ENCODE results near the gene ACAD11.

ACAD11 gene

GRCh38 chr3:132517311-132517710 lies 142.3 kb downstream of the ACAD11 start:
- TF ChIP-seq SUZ12 (IDR thresholded peaks at IDR 0.05; ENCODE audit: extremely low read depth, insufficient read depth, insufficient read length), result no peak
- TF ChIP-seq YY1 (IDR thresholded peaks at IDR 0.05; ENCODE audit: insufficient read depth, insufficient read length), result no peak
- no peak for TF ChIP-seq ZNF274 (IDR thresholded peaks at IDR 0.05; ENCODE audit: low read depth, low read length)
- H3K9ac ChIP-seq (ENCODE audit: insufficient read length, low read depth), result no peak overlapping the region
- no peaks in the 10 kb centered on the region for H3K4me1 ChIP-seq (ENCODE audit: insufficient read depth, insufficient read length)
- H3K36me3 ChIP-seq (ENCODE audit: insufficient read depth, insufficient read length, low read length), result peaks cover 84% of the 10 kb centered on the region
- H3K27me3 ChIP-seq (ENCODE audit: insufficient read depth, insufficient read length), result no peaks in the 10 kb centered on the region
- H3K4me3 ChIP-seq (ENCODE audit: insufficient read length, low read depth), result no peak overlapping the region
- DNase-seq (ENCODE audit: low read depth, low spot score), result no peak
- no peaks in the 10 kb centered on the region for H3K9me3 ChIP-seq (ENCODE audit: insufficient read depth, low read length)

DNA sequence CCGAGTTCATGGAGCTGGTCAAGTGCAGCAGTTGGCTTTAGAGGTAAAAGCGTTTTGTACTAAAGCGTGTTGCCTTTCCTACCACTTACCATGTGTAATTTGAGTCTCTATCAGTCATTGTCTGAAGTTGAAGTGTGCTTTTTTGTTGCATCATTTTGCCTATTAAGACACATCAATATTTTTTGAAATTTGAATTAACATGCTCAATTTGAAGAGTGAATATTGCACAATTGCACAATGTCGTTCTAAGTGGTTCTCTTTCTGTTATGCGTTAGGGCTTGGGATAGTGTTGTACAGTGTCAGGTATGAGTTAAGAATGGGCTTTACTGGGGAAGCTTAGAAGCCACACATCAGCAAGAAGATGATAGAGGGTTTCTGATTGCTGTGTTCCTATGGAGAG lies 146.6 kb downstream of the ACAD11 start:
- Histone ChIP-seq H3K9me3 (ENCODE audit: insufficient read depth, low read length) (no peaks in the 10 kb centered on the region), H3K4me1 (ENCODE audit: insufficient read depth, insufficient read length) (no peaks in the 10 kb centered on the region), H3K4me3 (ENCODE audit: insufficient read length, low read depth) (no peak overlapping the region), H3K27me3 (ENCODE audit: insufficient read depth, insufficient read length) (no peaks in the 10 kb centered on the region), H3K36me3 (ENCODE audit: insufficient read depth, insufficient read length, low read length) (peaks cover 85% of the 10 kb centered on the region), H3K9ac (ENCODE audit: insufficient read length, low read depth) (no peak overlapping the region)
- no peak for DNase-seq (ENCODE audit: low read depth, low spot score)
- TF ChIP-seq ZNF274 (IDR thresholded peaks at IDR 0.05; ENCODE audit: low read depth, low read length), result no peak
- TF ChIP-seq SUZ12 (IDR thresholded peaks at IDR 0.05; ENCODE audit: extremely low read depth, insufficient read depth, insufficient read length), result no peak
- no peak for TF ChIP-seq YY1 (IDR thresholded peaks at IDR 0.05; ENCODE audit: insufficient read depth, insufficient read length)

DNA sequence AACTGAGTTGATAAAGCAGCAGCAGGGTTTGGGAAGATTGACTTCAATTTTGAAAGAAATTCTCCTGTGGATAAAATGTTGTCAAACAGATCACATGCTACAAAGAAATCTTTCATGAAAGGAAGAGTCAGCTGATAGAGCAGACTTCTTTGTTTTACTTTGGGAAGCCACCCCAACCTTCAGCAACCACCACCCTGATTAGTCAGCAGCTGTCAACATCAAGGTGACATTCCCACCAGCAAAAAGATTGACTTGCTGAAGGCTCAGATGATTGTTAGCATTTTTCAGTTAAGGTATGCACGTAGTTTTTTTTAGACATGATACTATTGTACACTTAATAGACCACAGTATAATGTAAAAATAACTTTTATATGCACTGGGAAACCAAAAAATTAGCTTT lies 150.1 kb downstream of the ACAD11 start:
- TF ChIP-seq YY1 (IDR thresholded peaks at IDR 0.05; ENCODE audit: insufficient read depth, insufficient read length) (no peak), ZNF274 (IDR thresholded peaks at IDR 0.05; ENCODE audit: low read depth, low read length) (no peak), SUZ12 (IDR thresholded peaks at IDR 0.05; ENCODE audit: extremely low read depth, insufficient read depth, insufficient read length) (no peak)
- no peaks in the 10 kb centered on the region for H3K9me3 ChIP-seq (ENCODE audit: insufficient read depth, low read length)
- H3K4me3 ChIP-seq (ENCODE audit: insufficient read length, low read depth), result no peak overlapping the region
- no peaks in the 10 kb centered on the region for H3K27me3 ChIP-seq (ENCODE audit: insufficient read depth, insufficient read length)
- peaks cover 86% of the 10 kb centered on the region for H3K36me3 ChIP-seq (ENCODE audit: insufficient read depth, insufficient read length, low read length)
- no peak overlapping the region for H3K9ac ChIP-seq (ENCODE audit: insufficient read length, low read depth)
- DNase-seq (ENCODE audit: low read depth, low spot score), result no peak
- no peaks in the 10 kb centered on the region for H3K4me1 ChIP-seq (ENCODE audit: insufficient read depth, insufficient read length)

GRCh38 chr3:132509096-132509495 lies 150.5 kb downstream of the ACAD11 start:
- DNase-seq (ENCODE audit: low read depth, low spot score), result no peak
- no peaks in the 10 kb centered on the region for H3K27me3 ChIP-seq (ENCODE audit: insufficient read depth, insufficient read length)
- TF ChIP-seq YY1 (IDR thresholded peaks at IDR 0.05; ENCODE audit: insufficient read depth, insufficient read length) (no peak), SUZ12 (IDR thresholded peaks at IDR 0.05; ENCODE audit: extremely low read depth, insufficient read depth, insufficient read length) (no peak), ZNF274 (IDR thresholded peaks at IDR 0.05; ENCODE audit: low read depth, low read length) (no peak)
- no peak overlapping the region for H3K9ac ChIP-seq (ENCODE audit: insufficient read length, low read depth)
- no peak overlapping the region for H3K4me3 ChIP-seq (ENCODE audit: insufficient read length, low read depth)
- no peaks in the 10 kb centered on the region for H3K4me1 ChIP-seq (ENCODE audit: insufficient read depth, insufficient read length)
- H3K9me3 ChIP-seq (ENCODE audit: insufficient read depth, low read length), result no peaks in the 10 kb centered on the region
- peaks cover 87% of the 10 kb centered on the region for H3K36me3 ChIP-seq (ENCODE audit: insufficient read depth, insufficient read length, low read length)

Measured in NT2/D1 (cell line).